Measurements from ENCODE around the gene PSMB11. TPM values are rescaled to one million over a fixed set of nuclear protein-coding genes. Genes with fewer than 3 reads are reported as not detected.

The PSMB11 gene
- total and polyA plus RNA-seq, 5 donors from 2014 or later, result not detected

- Histone ChIP-seq H3K4me3 (ENCODE audit: low read depth, low read length) (no peak overlapping the region), H3K27ac (ENCODE audit: insufficient read depth, low read length, poor library complexity, severe bottlenecking) (no peak overlapping the region), H3K27me3 (ENCODE audit: control insufficient read depth, insufficient read depth, low read length) (no peaks in the 10 kb centered on the region), H3K4me1 (ENCODE audit: control insufficient read depth, insufficient read depth, low read length, poor library complexity, severe bottlenecking) (peaks cover 16% of the 10 kb centered on the region), H3K36me3 (ENCODE audit: control insufficient read depth, insufficient read depth, low read length) (peaks cover 14% of the 10 kb centered on the region), H3K9me3 (ENCODE audit: control insufficient read depth in 2 of 2, low read length in 2 of 2) (no peaks in the 10 kb centered on the region)
- peak overlapping the region; percentile 86 to 95 (median 87) for H3K27ac Mint-ChIP-seq
- peaks cover 17 to 55% (median 27%) of the 10 kb centered on the region in 4 donors for H3K4me1 Mint-ChIP-seq
- peaks cover 0 to 3% (median 0%) of the 10 kb centered on the region in 7 donors for H3K9me3 Mint-ChIP-seq
- peak in 1 of 2 donors; percentile 28 for ATAC-seq (ENCODE audit: low read depth in 2 of 2)
- H3K4me3 Mint-ChIP-seq, result peak overlapping the region in 3 of 4 donors; percentile 22 to 72 (median 51)
- peaks cover 5% of the 10 kb centered on the region for H3K27me3 Mint-ChIP-seq
- no peak for DNase-seq
- H3K36me3 Mint-ChIP-seq, result peaks cover 41% of the 10 kb centered on the region
Observed at GRCh38 chr14:23025151-23025814, 16.7 kb upstream of the PSMB11 start.

DNA sequence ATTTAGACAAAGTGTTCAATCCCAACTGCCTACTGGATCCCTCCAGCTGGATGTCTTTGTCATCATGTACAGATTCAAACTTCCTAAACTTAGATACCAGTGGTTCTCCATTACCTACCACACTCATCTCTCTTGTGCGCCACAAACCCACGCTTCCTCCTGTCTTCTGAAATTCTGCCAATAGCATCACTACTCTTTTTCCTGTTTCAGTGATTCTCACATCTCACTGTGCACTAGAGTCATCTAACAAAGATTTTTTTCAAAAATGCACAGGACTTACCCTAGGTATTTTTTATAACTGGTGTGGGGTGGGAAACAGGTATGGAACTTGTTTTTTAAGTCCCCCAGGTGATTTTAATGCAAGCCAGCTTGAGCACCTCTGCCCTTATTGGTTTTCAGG, 13.2 kb upstream of the PSMB11 start:
- Mint-ChIP-seq H3K27me3 (peaks cover 5% of the 10 kb centered on the region), H3K4me1 (peaks cover 18 to 67% (median 31%) of the 10 kb centered on the region in 4 donors), H3K36me3 (peaks cover 42% of the 10 kb centered on the region), H3K27ac (peak overlapping the region; percentile 35 to 86 (median 85)), H3K9me3 (peaks cover 0 to 3% (median 0%) of the 10 kb centered on the region in 7 donors), H3K4me3 (peak overlapping the region; percentile 28 to 61 (median 47))
- Histone ChIP-seq H3K9me3 (ENCODE audit: control insufficient read depth in 2 of 2, low read length in 2 of 2) (no peaks in the 10 kb centered on the region), H3K4me1 (ENCODE audit: control insufficient read depth, insufficient read depth, low read length, poor library complexity, severe bottlenecking) (peaks cover 23% of the 10 kb centered on the region), H3K27me3 (ENCODE audit: control insufficient read depth, insufficient read depth, low read length) (no peaks in the 10 kb centered on the region), H3K4me3 (ENCODE audit: low read depth, low read length) (peak overlapping the region; percentile 24), H3K27ac (ENCODE audit: insufficient read depth, low read length, poor library complexity, severe bottlenecking) (peak overlapping the region; percentile 34), H3K36me3 (ENCODE audit: control insufficient read depth, insufficient read depth, low read length) (peaks cover 27% of the 10 kb centered on the region)
- ATAC-seq (ENCODE audit: low read depth in 2 of 2) (peak; percentile 43 to 60), DNase-seq (peak in 2 of 3 donors; percentile 28)

GRCh38 chr14:23030936-23031335, 11.1 kb upstream of the PSMB11 start:
- Mint-ChIP-seq H3K27me3 (no peaks in the 10 kb centered on the region), H3K27ac (no peak overlapping the region), H3K36me3 (peaks cover 24% of the 10 kb centered on the region), H3K4me3 (peak overlapping the region in 1 of 4 donors; percentile 85), H3K4me1 (peaks cover 10 to 69% (median 33%) of the 10 kb centered on the region in 4 donors), H3K9me3 (peaks cover 0 to 2% (median 0%) of the 10 kb centered on the region in 7 donors)
- DNase-seq (no peak), ATAC-seq (ENCODE audit: low read depth in 2 of 2) (no peak)
- H3K4me3 ChIP-seq (ENCODE audit: low read depth, low read length), result no peak overlapping the region
- H3K27me3 ChIP-seq (ENCODE audit: control insufficient read depth, insufficient read depth, low read length), result no peaks in the 10 kb centered on the region
- peaks cover 26% of the 10 kb centered on the region for H3K36me3 ChIP-seq (ENCODE audit: control insufficient read depth, insufficient read depth, low read length)
- H3K27ac ChIP-seq (ENCODE audit: insufficient read depth, low read length, poor library complexity, severe bottlenecking), result no peak overlapping the region
- peaks cover 24% of the 10 kb centered on the region for H3K4me1 ChIP-seq (ENCODE audit: control insufficient read depth, insufficient read depth, low read length, poor library complexity, severe bottlenecking)
- H3K9me3 ChIP-seq (ENCODE audit: control insufficient read depth in 2 of 2, low read length in 2 of 2), result no peaks in the 10 kb centered on the region

DNA sequence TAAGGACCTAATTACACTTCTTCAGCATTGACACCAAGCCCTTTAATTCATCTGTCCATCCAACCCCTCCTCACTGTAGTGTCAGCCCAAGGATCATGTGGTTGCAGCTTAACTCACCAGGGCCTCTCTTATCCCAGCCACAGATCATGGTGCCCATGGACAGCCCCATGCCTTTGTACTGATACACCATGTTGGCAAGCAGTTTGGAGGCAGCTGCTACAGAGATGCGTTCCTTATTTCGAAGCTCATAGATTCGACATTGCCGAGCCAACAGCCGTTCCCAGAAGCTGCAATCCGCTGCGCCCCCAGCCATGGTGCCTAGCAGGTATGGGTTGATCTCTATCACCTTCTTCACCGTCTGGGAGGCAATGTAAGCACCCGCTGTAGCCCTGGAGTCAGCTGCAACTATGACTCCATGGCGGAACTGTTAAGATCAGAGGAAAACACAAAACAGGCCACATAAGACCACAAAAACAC, 8.7 kb upstream of the PSMB11 start:
- H3K4me3 Mint-ChIP-seq, result peak overlapping the region; percentile 79 to 91 (median 86)
- Histone ChIP-seq H3K4me3 (ENCODE audit: low read depth, low read length) (peak overlapping the region; percentile 98), H3K27ac (ENCODE audit: insufficient read depth, low read length, poor library complexity, severe bottlenecking) (no peak overlapping the region), H3K4me1 (ENCODE audit: control insufficient read depth, insufficient read depth, low read length, poor library complexity, severe bottlenecking) (peaks cover 24% of the 10 kb centered on the region), H3K27me3 (ENCODE audit: control insufficient read depth, insufficient read depth, low read length) (no peaks in the 10 kb centered on the region), H3K9me3 (ENCODE audit: control insufficient read depth in 2 of 2, low read length in 2 of 2) (no peaks in the 10 kb centered on the region), H3K36me3 (ENCODE audit: control insufficient read depth, insufficient read depth, low read length) (peaks cover 18% of the 10 kb centered on the region)
- peaks cover 0 to 2% (median 0%) of the 10 kb centered on the region in 7 donors for H3K9me3 Mint-ChIP-seq
- no peaks in the 10 kb centered on the region for H3K27me3 Mint-ChIP-seq
- ATAC-seq (ENCODE audit: low read depth in 2 of 2) (no peak), DNase-seq (no peak)
- H3K4me1 Mint-ChIP-seq, result peaks cover 10 to 59% (median 29%) of the 10 kb centered on the region in 4 donors
- H3K27ac Mint-ChIP-seq, result peak overlapping the region; percentile 71 to 92 (median 88)
- peaks cover 20% of the 10 kb centered on the region for H3K36me3 Mint-ChIP-seq

- DNase-seq, result no peak
Observed at GRCh38 chr14:23033801-23034497, 8.1 kb upstream of the PSMB11 start.

DNA sequence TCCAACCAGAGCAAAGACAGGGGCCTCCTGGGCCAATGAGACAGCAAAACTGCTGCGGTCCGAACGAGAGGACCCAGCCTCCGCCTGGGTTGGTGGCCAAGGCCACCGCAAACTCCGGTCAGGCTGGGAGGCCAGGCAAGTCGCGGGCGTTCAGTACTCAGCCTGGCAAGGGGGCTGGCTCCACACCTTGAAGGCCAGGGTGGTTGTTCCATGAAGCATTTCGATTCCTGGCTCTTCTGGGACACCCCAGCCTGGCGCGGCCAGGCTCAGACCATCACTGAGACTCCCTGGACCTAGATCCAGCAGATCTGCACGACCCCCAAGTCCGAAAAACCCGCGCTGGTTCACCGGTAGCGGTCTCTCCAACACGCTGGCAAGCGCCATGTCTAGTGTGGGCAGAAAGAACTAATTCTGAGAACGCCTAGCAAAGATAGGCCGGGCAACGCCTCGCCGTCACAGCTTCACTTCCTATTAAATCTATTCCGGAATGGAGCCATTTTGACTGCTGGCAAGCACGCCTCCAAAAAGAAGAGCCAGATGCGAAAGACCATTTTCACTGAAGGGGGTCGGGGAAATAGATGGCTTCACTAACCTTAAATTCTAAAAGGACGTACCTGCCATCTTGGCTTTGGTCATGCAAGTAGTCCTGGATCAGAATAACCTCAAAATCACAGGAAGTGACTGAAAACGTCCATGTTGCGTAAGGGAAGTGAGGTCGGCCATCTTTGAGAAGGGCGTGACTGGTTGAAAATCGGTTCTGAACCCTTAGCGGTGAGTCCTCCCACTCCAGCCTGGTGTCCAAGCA, 7.3 kb upstream of the PSMB11 start, which contains the start of gene PSMB5:
Gene PSMB5 (minus strand): TSS at position 403 of the 805 bp plus-strand sequence. CDS start 19 bp downstream, at position 384.
- H3K4me1 ChIP-seq (ENCODE audit: control insufficient read depth, insufficient read depth, low read length, poor library complexity, severe bottlenecking), result peaks cover 13% of the 10 kb centered on the region
- Mint-ChIP-seq H3K36me3 (peaks cover 12% of the 10 kb centered on the region), H3K4me3 (peak within 1 kb of the TSS; percentile 79 to 91 (median 86)), H3K27ac (peak within 1 kb of the TSS; percentile 92 to 98 (median 95)), H3K27me3 (peaks cover 5% of the 10 kb centered on the region), H3K4me1 (peaks cover 5 to 48% (median 20%) of the 10 kb centered on the region in 4 donors), H3K9me3 (no peaks in the 10 kb centered on the region)
- no peaks in the 10 kb centered on the region for H3K9me3 ChIP-seq (ENCODE audit: control insufficient read depth in 2 of 2, low read length in 2 of 2)
- ATAC-seq (ENCODE audit: low read depth in 2 of 2), result peak; percentile 92
- H3K4me3 ChIP-seq (ENCODE audit: low read depth, low read length), result peak within 1 kb of the TSS; percentile 98
- peak within 1 kb of the TSS; percentile 94 for H3K27ac ChIP-seq (ENCODE audit: insufficient read depth, low read length, poor library complexity, severe bottlenecking)
- peak; percentile 81 to 98 (median 94) for DNase-seq
- H3K27me3 ChIP-seq (ENCODE audit: control insufficient read depth, insufficient read depth, low read length), result no peaks in the 10 kb centered on the region
- peaks cover 14% of the 10 kb centered on the region for H3K36me3 ChIP-seq (ENCODE audit: control insufficient read depth, insufficient read depth, low read length)

More at GRCh38 chr14:23033801-23034497, 8.1 kb upstream of the PSMB11 start:
- H3K9me3 ChIP-seq (ENCODE audit: control insufficient read depth in 2 of 2, low read length in 2 of 2), result no peaks in the 10 kb centered on the region
- peaks cover 16% of the 10 kb centered on the region for H3K36me3 Mint-ChIP-seq
- peak overlapping the region; percentile 92 to 98 (median 95) for H3K27ac Mint-ChIP-seq
- peak overlapping the region; percentile 94 for H3K27ac ChIP-seq (ENCODE audit: insufficient read depth, low read length, poor library complexity, severe bottlenecking)
- peaks cover 0 to 1% (median 0%) of the 10 kb centered on the region in 7 donors for H3K9me3 Mint-ChIP-seq
- no peaks in the 10 kb centered on the region for H3K27me3 ChIP-seq (ENCODE audit: control insufficient read depth, insufficient read depth, low read length)
- H3K4me3 ChIP-seq (ENCODE audit: low read depth, low read length), result peak overlapping the region; percentile 98
- peaks cover 4% of the 10 kb centered on the region for H3K27me3 Mint-ChIP-seq
- H3K4me1 ChIP-seq (ENCODE audit: control insufficient read depth, insufficient read depth, low read length, poor library complexity, severe bottlenecking), result peaks cover 19% of the 10 kb centered on the region
- ATAC-seq (ENCODE audit: low read depth in 2 of 2), result no peak
- H3K4me1 Mint-ChIP-seq, result peaks cover 5 to 54% (median 26%) of the 10 kb centered on the region in 4 donors
- H3K36me3 ChIP-seq (ENCODE audit: control insufficient read depth, insufficient read depth, low read length), result peaks cover 14% of the 10 kb centered on the region
- peak overlapping the region; percentile 79 to 91 (median 86) for H3K4me3 Mint-ChIP-seq
